Fibroblast of mammary gland (primary cell): ENCODE measurements around the gene AEN.

Experiments
- DNase-seq: peaks from one replicate; pipeline ENCODE4 v3.0.0-alpha.2; 2010; ENCODE audit warnings: low read depth
- H3K4me3 ChIP-seq: 2 replicates; pipeline ENCODE4 v1.5.1; 2011; ENCODE audit warnings: low read depth, mild to moderate bottlenecking, low read length, moderate library complexity; ENCODE audit not compliant: control insufficient read depth
- TF ChIP-seq, protein P1 (sequence below): conservative IDR thresholded peaks from 2 replicates; pipeline ENCODE4 v1.5.1; 2011; ENCODE audit warnings: low read depth, low read length, inconsistent platforms; ENCODE audit not compliant: control insufficient read depth, insufficient read depth

AEN gene

DNA sequence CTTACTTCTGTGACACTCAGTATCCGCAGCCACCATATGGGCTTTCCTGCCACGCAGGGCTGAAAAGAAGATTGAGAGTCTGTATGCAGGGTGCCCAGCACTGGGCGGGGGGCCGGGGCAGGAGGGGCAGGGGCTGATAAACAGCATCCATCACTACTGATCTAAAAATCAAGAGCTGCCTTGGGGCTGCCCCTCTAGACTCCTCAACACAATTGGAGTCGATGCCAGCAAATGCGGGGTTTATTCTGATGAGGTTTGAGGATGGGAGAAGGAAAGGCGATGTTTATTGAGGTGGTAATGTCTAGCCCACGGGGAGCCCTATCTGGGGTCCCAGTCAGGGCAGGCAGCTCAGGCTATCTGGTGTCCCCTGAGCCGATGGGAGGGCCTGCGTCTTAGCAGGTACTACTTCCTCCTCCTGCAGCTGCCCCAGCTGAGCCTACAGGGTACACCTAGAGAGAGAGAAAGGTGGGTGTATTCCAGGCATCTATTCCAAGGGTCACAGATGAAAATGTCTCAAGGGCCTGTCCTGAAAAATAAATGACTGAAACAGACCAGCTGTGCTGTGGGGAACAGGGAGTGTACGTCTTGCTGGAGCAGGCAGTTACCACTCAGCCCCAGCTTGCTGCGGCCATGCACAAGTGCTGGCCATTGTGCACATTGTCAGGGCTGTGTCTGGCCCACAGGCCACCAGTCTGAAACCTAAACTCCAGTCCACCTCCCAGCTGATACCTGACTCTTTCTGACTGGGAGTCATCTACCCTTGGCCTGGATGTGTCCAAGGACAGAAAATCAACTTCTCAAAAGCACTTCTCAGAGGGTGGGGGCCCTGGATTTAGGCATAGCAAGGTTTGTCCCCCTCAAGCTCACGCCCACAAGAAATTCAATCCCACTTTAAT lies 37.2 kb downstream of the AEN start:
- no peak for DNase-seq
- TF ChIP-seq, protein P1, sequence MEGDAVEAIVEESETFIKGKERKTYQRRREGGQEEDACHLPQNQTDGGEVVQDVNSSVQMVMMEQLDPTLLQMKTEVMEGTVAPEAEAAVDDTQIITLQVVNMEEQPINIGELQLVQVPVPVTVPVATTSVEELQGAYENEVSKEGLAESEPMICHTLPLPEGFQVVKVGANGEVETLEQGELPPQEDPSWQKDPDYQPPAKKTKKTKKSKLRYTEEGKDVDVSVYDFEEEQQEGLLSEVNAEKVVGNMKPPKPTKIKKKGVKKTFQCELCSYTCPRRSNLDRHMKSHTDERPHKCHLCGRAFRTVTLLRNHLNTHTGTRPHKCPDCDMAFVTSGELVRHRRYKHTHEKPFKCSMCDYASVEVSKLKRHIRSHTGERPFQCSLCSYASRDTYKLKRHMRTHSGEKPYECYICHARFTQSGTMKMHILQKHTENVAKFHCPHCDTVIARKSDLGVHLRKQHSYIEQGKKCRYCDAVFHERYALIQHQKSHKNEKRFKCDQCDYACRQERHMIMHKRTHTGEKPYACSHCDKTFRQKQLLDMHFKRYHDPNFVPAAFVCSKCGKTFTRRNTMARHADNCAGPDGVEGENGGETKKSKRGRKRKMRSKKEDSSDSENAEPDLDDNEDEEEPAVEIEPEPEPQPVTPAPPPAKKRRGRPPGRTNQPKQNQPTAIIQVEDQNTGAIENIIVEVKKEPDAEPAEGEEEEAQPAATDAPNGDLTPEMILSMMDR: no peak

GRCh38 chr15:88658972-88659931 lies 38.1 kb downstream of the AEN start:
- no peak overlapping the region for H3K4me3 ChIP-seq
- peak; percentile 69 for DNase-seq
- TF ChIP-seq, protein P1: no peak

More for the DNA sequence above, 37.2 kb downstream of the AEN start:
- H3K4me3 ChIP-seq: no peak overlapping the region

DNA sequence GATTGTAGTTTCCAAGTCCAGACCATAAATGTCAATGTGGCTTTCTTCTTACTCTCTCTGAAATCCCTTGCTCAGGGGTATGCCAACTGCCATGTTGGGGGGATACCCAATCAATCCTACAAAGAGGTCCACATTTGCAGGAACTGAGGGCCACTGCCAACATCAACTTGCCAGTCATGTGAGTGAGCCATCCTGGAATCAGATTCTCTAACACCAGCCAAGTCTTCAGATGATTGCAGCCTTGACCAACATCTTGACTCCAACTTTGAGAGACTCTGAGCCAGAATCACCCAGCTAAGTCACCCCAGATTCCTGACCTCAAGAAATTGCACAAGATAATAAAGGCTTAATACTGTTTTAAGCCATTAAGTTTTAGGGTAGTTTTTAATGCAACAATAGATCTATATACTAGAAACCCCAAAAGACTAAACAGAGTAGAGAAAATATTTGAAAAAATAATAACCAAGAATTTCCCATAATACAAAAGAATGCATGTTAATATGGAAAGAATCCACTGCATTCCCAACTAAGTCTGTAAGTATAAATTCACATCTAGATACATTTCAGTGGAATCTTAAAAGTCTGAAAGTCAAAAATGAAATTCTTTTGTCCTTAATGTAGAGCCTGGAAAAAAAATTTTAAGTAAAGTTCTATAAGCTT lies 40.0 kb downstream of the AEN start:
- H3K4me3 ChIP-seq: no peak overlapping the region
- TF ChIP-seq, protein P1: no peak
- peak; percentile 35 for DNase-seq

- H3K4me3 ChIP-seq: no peak overlapping the region
- DNase-seq: no peak
- TF ChIP-seq, protein P1: no peak
Observed at GRCh38 chr15:88661761-88662556, 40.8 kb downstream of the AEN start.

DNA sequence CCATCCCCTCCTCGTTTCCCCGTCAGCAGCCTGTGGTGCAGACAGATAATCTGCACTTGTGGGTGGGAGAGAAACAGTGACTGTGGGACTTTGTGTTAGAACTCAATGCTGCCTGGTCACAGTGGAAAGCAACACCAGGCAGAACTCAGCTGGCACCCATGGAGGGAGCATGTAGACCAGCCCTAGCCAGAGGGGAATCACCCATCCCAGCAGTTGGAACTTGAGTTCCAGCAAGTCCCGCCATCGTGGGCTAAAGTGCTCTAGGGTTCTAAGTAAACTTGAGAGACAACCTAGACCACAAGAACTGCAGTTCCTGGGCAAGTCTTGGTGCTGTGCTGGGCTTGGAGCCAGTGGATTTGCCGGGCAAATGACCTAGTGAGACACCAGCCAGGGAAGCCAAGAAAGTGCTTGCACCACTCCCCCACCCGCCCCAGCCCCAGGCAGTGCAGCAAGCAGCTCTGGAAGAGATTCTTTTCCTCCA lies 42.0 kb downstream of the AEN start:
- TF ChIP-seq, protein P1: no peak
- no peak overlapping the region for H3K4me3 ChIP-seq
- DNase-seq: no peak
